ENCODE measurements around the gene NOX4. TPM values are rescaled to one million over a fixed set of nuclear protein-coding genes. Genes with fewer than 3 reads are reported as not detected.
"Not testable (repeated sequence)": the region's sequence is repeated elsewhere in the genome, so short reads cannot be mapped to it uniquely, and the experiment has no call there.

NOX4 gene
- total RNA-seq, 1 donor from 2014 or later, result 16.8 TPM

- DNase-seq (ENCODE audit: low read depth); H3K36me3 ChIP-seq (ENCODE audit: control insufficient read depth, insufficient read depth, low read length); H3K27me3 ChIP-seq (ENCODE audit: control insufficient read depth, insufficient read depth, low read length); H3K4me3 ChIP-seq (ENCODE audit: low read depth, low read length): not testable (repeated sequence)
Observed at GRCh38 chr11:89337100-89337650, 154.0 kb downstream of the NOX4 start.

- H3K27me3 ChIP-seq (ENCODE audit: control insufficient read depth, insufficient read depth, low read length); DNase-seq (ENCODE audit: low read depth); H3K36me3 ChIP-seq (ENCODE audit: control insufficient read depth, insufficient read depth, low read length); H3K4me3 ChIP-seq (ENCODE audit: low read depth, low read length): not testable (repeated sequence)
- TF ChIP-seq CTCF (IDR thresholded peaks at IDR 0.05; ENCODE audit: insufficient read depth, low read length, poor library complexity, severe bottlenecking), result peak; percentile 23
Observed at GRCh38 chr11:89333704-89334103, 157.5 kb downstream of the NOX4 start.

GRCh38 chr11:89331940-89332339, 159.2 kb downstream of the NOX4 start:
- not testable (repeated sequence) for H3K4me3 ChIP-seq (ENCODE audit: low read depth, low read length); DNase-seq (ENCODE audit: low read depth); H3K27me3 ChIP-seq (ENCODE audit: control insufficient read depth, insufficient read depth, low read length); H3K36me3 ChIP-seq (ENCODE audit: control insufficient read depth, insufficient read depth, low read length)

GRCh38 chr11:89327885-89328284, 163.3 kb downstream of the NOX4 start:
- no peaks in the 10 kb centered on the region for H3K36me3 ChIP-seq (ENCODE audit: control insufficient read depth, insufficient read depth, low read length)
- DNase-seq (ENCODE audit: low read depth), result no peak
- no peak for TF ChIP-seq CTCF (IDR thresholded peaks at IDR 0.05; ENCODE audit: insufficient read depth, low read length, poor library complexity, severe bottlenecking)
- H3K27me3 ChIP-seq (ENCODE audit: control insufficient read depth, insufficient read depth, low read length), result no peaks in the 10 kb centered on the region
- no peak overlapping the region for H3K4me3 ChIP-seq (ENCODE audit: low read depth, low read length)

- no peak for DNase-seq (ENCODE audit: low read depth)
- TF ChIP-seq CTCF (IDR thresholded peaks at IDR 0.05; ENCODE audit: insufficient read depth, low read length, poor library complexity, severe bottlenecking), result no peak
- Histone ChIP-seq H3K36me3 (ENCODE audit: control insufficient read depth, insufficient read depth, low read length) (no peaks in the 10 kb centered on the region), H3K4me3 (ENCODE audit: low read depth, low read length) (no peak overlapping the region), H3K27me3 (ENCODE audit: control insufficient read depth, insufficient read depth, low read length) (no peaks in the 10 kb centered on the region)
Observed at GRCh38 chr11:89321401-89321800, 169.8 kb downstream of the NOX4 start.

GRCh38 chr11:89310607-89311006, 180.6 kb downstream of the NOX4 start:
- DNase-seq (ENCODE audit: low read depth); H3K36me3 ChIP-seq (ENCODE audit: control insufficient read depth, insufficient read depth, low read length); H3K27me3 ChIP-seq (ENCODE audit: control insufficient read depth, insufficient read depth, low read length); H3K4me3 ChIP-seq (ENCODE audit: low read depth, low read length): not testable (repeated sequence)

GRCh38 chr11:89309321-89309985, 181.7 kb downstream of the NOX4 start:
- H3K27me3 ChIP-seq (ENCODE audit: control insufficient read depth, insufficient read depth, low read length); H3K4me3 ChIP-seq (ENCODE audit: low read depth, low read length); DNase-seq (ENCODE audit: low read depth); H3K36me3 ChIP-seq (ENCODE audit: control insufficient read depth, insufficient read depth, low read length): not testable (repeated sequence)

- DNase-seq (ENCODE audit: low read depth); H3K4me3 ChIP-seq (ENCODE audit: low read depth, low read length); H3K36me3 ChIP-seq (ENCODE audit: control insufficient read depth, insufficient read depth, low read length); H3K27me3 ChIP-seq (ENCODE audit: control insufficient read depth, insufficient read depth, low read length): not testable (repeated sequence)
Observed at GRCh38 chr11:89308272-89308671, 182.9 kb downstream of the NOX4 start.

GRCh38 chr11:89303029-89303428, 188.1 kb downstream of the NOX4 start:
- H3K4me3 ChIP-seq (ENCODE audit: low read depth, low read length); H3K36me3 ChIP-seq (ENCODE audit: control insufficient read depth, insufficient read depth, low read length); H3K27me3 ChIP-seq (ENCODE audit: control insufficient read depth, insufficient read depth, low read length); DNase-seq (ENCODE audit: low read depth): not testable (repeated sequence)

- H3K36me3 ChIP-seq (ENCODE audit: control insufficient read depth, insufficient read depth, low read length); H3K27me3 ChIP-seq (ENCODE audit: control insufficient read depth, insufficient read depth, low read length); H3K4me3 ChIP-seq (ENCODE audit: low read depth, low read length); DNase-seq (ENCODE audit: low read depth): not testable (repeated sequence)
Observed at GRCh38 chr11:89295023-89295422, 196.2 kb downstream of the NOX4 start.
